SK-N-SH (cell line): Measurements from ENCODE around the gene VWF. TPM values are rescaled to one million over a fixed set of nuclear protein-coding genes. Genes with fewer than 3 reads are reported as not detected.

Experiments
- CTCF ChIA-PET: fragments of 300-600, 350-600 bp; formaldehyde crosslinking; extraction: SDS; loops from one replicate; lab custom pipeline; 2021; lab: Yijun Ruan, JAX
- POLR2A ChIA-PET: fragments of 350-600 bp; sonication (Branson Sonifier 250); formaldehyde crosslinking; extraction: SDS; loops from one replicate; lab custom pipeline; 2020; ENCODE audit warnings: antibody characterized with exemption, inconsistent platforms; lab: Yijun Ruan, JAX
- DNase-seq: peaks from one replicate; pipeline ENCODE4 v3.0.0; 2012
- H2AFZ ChIP-seq: fragments of 200-600 bp; sonication (generic); 2 replicates; pipeline ENCODE4 v1.8.1; 2016; ENCODE audit warnings: antibody characterized with exemption, mild to moderate bottlenecking, low read depth
- H3F3A ChIP-seq: fragments of 200-600 bp; sonication (generic); replicated peaks from 2 replicates; pipeline ENCODE3; 2016; ENCODE audit warnings: antibody characterized with exemption, mild to moderate bottlenecking; ENCODE audit not compliant: insufficient read depth
- H3K27ac ChIP-seq, 2 experiments: fragments of 200-500 bp in 1 of 2; fragments of 200-600 bp in 1 of 2; sonication (Bioruptor generic) in 1 of 2; sonication (generic), shearing (Covaris generic) in 1 of 2; 2 replicates each; pipeline versions ENCODE4 v1.5.1 to v1.6.1; 2014 to 2016; ENCODE audit warnings: low read depth in 2 of 2, inconsistent platforms in 1 of 2, low read length in 1 of 2, mild to moderate bottlenecking in 1 of 2, mixed read lengths in 1 of 2
- H3K27me3 ChIP-seq: fragments of 200-600 bp; sonication (generic), shearing (Covaris generic); 2 replicates; pipeline ENCODE4 v1.6.1; 2016; ENCODE audit warnings: mixed run types; ENCODE audit not compliant: insufficient read depth
- H3K36me3 ChIP-seq, 2 experiments: fragments of 200-500 bp in 1 of 2; fragments of 200-600 bp in 1 of 2; sonication (Bioruptor generic) in 1 of 2; sonication (generic) in 1 of 2; replicated peaks in 1 of 2; 2 replicates each; pipeline versions ENCODE3 to v1.5.1; 2014 to 2016; ENCODE audit warnings: low read length in 1 of 2, mild to moderate bottlenecking in 1 of 2; ENCODE audit not compliant: insufficient read depth in 2 of 2, control insufficient read depth in 1 of 2
- H3K4me1 ChIP-seq, 2 experiments: fragments of 200-500 bp in 1 of 2; fragments of 200-600 bp in 1 of 2; sonication (Bioruptor generic) in 1 of 2; sonication (generic), shearing (Covaris generic) in 1 of 2; 2 replicates each; pipeline versions ENCODE4 v1.5.1 to v1.6.1; 2014 to 2016; ENCODE audit warnings: low read depth in 1 of 2, low read length in 1 of 2, mixed run types in 1 of 2; ENCODE audit not compliant: insufficient read depth in 2 of 2, control insufficient read depth in 1 of 2
- H3K4me2 ChIP-seq: fragments of 200-600 bp; sonication (generic), shearing (Covaris generic); 2 replicates; pipeline ENCODE4 v1.6.1; 2017; ENCODE audit warnings: mixed run types
- H3K4me3 ChIP-seq, 2 experiments: fragments of 200-500 bp in 1 of 2; fragments of 200-600 bp in 1 of 2; sonication (Bioruptor generic) in 1 of 2; sonication (generic), shearing (Covaris generic) in 1 of 2; 2 replicates each; pipeline versions ENCODE4 v1.5.1 to v1.8.1; 2014 to 2016; ENCODE audit warnings: low read depth in 2 of 2, inconsistent platforms in 1 of 2, low read length in 1 of 2, mild to moderate bottlenecking in 1 of 2, mixed read lengths in 1 of 2, moderate library complexity in 1 of 2
- H3K79me2 ChIP-seq: fragments of 200-600 bp; sonication (generic); 2 replicates; pipeline ENCODE4 v1.8.1; 2017; ENCODE audit warnings: mild to moderate bottlenecking; ENCODE audit not compliant: insufficient read depth
- H3K9ac ChIP-seq: fragments of 200-600 bp; sonication (generic); 2 replicates; pipeline ENCODE4 v1.6.1; 2017; ENCODE audit warnings: mixed run types
- H3K9me2 ChIP-seq: fragments of 200-600 bp; sonication (generic); 2 replicates; pipeline ENCODE4 v1.6.1; 2017; ENCODE audit warnings: mixed run types
- H3K9me3 ChIP-seq: fragments of 200-600 bp; sonication (generic); 2 replicates; pipeline ENCODE4 v1.6.1; 2017; ENCODE audit warnings: mixed run types, mild to moderate bottlenecking, moderate library complexity
- H4K20me1 ChIP-seq: fragments of 200-600 bp; sonication (generic); 2 replicates; pipeline ENCODE4 v1.6.1; 2017; ENCODE audit warnings: mild to moderate bottlenecking, mixed run types; ENCODE audit not compliant: insufficient read depth
- CHD2 ChIP-seq: fragments of 150-350 bp; IDR thresholded peaks from 2 replicates; pipeline ENCODE4 v1.6.1; 2018; ENCODE audit warnings: low read length; ENCODE audit not compliant: partially characterized antibody
- CTCF ChIP-seq: fragments of 200-600 bp; sonication (generic); IDR thresholded peaks from 2 replicates; pipeline ENCODE4 v1.6.1; 2017; ENCODE audit warnings: antibody characterized with exemption, mild to moderate bottlenecking, moderate library complexity
- EZH2phosphoT487 ChIP-seq: fragments of 200-600 bp; sonication (generic); IDR thresholded peaks from 2 replicates; pipeline ENCODE4 v1.6.1; 2017; ENCODE audit warnings: low read depth, mixed run types, mild to moderate bottlenecking, antibody characterized with exemption, moderate library complexity, borderline replicate concordance
- GATA2 ChIP-seq: sonication (generic); formaldehyde crosslinking; IDR thresholded peaks from 2 replicates; pipeline ENCODE4 v1.5.0; 2020; ENCODE audit warnings: mild to moderate bottlenecking, missing genetic modification reagents
- IRF3 ChIP-seq: fragments of 150-350 bp; IDR thresholded peaks from 2 replicates; pipeline ENCODE4 v1.6.1; 2016; ENCODE audit warnings: mild to moderate bottlenecking, low read depth, low read length
- MXI1 ChIP-seq: IDR thresholded peaks from 2 replicates; pipeline ENCODE4 v1.6.1; 2012; ENCODE audit warnings: mild to moderate bottlenecking, low read depth, low read length, improper control_type of control experiment
- NFIC ChIP-seq: IDR thresholded peaks from 2 replicates; pipeline ENCODE4 v1.4.0; 2012; ENCODE audit warnings: borderline replicate concordance
- NRF1 ChIP-seq: IDR thresholded peaks from 2 replicates; pipeline ENCODE4 v1.6.1; 2012; ENCODE audit warnings: low read depth, mild to moderate bottlenecking, low read length
- RAD21 ChIP-seq: IDR thresholded peaks from 2 replicates; pipeline ENCODE4 v1.6.1; 2012; ENCODE audit warnings: mild to moderate bottlenecking, low read length
- RCOR1 ChIP-seq: fragments of 150-350 bp; IDR thresholded peaks from 2 replicates; pipeline ENCODE4 v1.6.1; 2017; ENCODE audit warnings: antibody characterized with exemption, low read length
- SMC3 ChIP-seq: IDR thresholded peaks from 2 replicates; pipeline ENCODE4 v1.6.1; 2012; ENCODE audit warnings: low read depth, low read length, improper control_type of control experiment
- TAF1 ChIP-seq: IDR thresholded peaks from 2 replicates; pipeline ENCODE4 v1.6.1; 2012; ENCODE audit warnings: low read depth, mild to moderate bottlenecking, low read length, moderate library complexity, borderline replicate concordance
- TCF12 ChIP-seq: IDR thresholded peaks from 2 replicates; pipeline ENCODE4 v1.4.0; 2012
- USF1 ChIP-seq: IDR thresholded peaks from 2 replicates; pipeline ENCODE4 v1.4.0; 2012; ENCODE audit warnings: low read depth, borderline replicate concordance
- YY1 ChIP-seq: IDR thresholded peaks from 2 replicates; pipeline ENCODE4 v1.4.0; 2012; ENCODE audit warnings: low read depth, mild to moderate bottlenecking
- WGBS: methylation state at CpG from one replicate; pipeline ENCODE4 v1.1.6; 2017; ENCODE audit warnings: low lambda C conversion rate; 5-methylcytosine and 5-hydroxymethylcytosine counted together
- polyA plus RNA-seq, 3 experiments: library from polyadenylated mRNA; depleted of rRNA; stranded (reverse); fragments of >200 nt; gene quantifications; 2 replicates each; pipeline ENCODE4 v1.2.3, GENCODE V29; 2012
- TF ChIP-seq, protein P1 (sequence below): fragments of 150-350 bp; IDR thresholded peaks from 2 replicates; pipeline ENCODE4 v1.6.1; 2017; ENCODE audit warnings: antibody characterized with exemption, low read length, low read depth, borderline replicate concordance

Gene VWF
- polyA plus RNA-seq, 1 of the 3 experiments (the other 2 are of a cell fraction) = 0.12 TPM

GRCh38 chr12:5976711-5977110 is 147.8 kb downstream of the VWF start:
- no peak overlapping the region for H3K4me2 ChIP-seq
- H3K27me3 ChIP-seq = peaks cover 43% of the 10 kb centered on the region; the same call in 1 of the 2 replicates
- DNase-seq = no peak
- POLR2A ChIA-PET = no interaction called here
- H3K4me1 ChIP-seq = no peaks in the 10 kb centered on the region
- no peak overlapping the region for H3K9ac ChIP-seq
- no peak overlapping the region for H3K27ac ChIP-seq
- H3K4me3 ChIP-seq = no peak overlapping the region
- no peak overlapping the region for H2AFZ ChIP-seq
- TF ChIP-seq GATA2 (CRISPR knock-in tag) (no peak), YY1 (no peak), EZH2phosphoT487 (no peak)
- TF ChIP-seq, protein P1, sequence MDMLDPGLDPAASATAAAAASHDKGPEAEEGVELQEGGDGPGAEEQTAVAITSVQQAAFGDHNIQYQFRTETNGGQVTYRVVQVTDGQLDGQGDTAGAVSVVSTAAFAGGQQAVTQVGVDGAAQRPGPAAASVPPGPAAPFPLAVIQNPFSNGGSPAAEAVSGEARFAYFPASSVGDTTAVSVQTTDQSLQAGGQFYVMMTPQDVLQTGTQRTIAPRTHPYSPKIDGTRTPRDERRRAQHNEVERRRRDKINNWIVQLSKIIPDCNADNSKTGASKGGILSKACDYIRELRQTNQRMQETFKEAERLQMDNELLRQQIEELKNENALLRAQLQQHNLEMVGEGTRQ = no peak
- H3K9me3 ChIP-seq = no peaks in the 10 kb centered on the region
- WGBS = 7% methylated on average over 6 of the region's 6 CpGs
- CTCF ChIA-PET = interaction anchor here (2.0 to 2.3 kb wide), 2 partner anchors 10 to 11 kb away, joined by 6 to 14 read pairs; no protein-coding TSS in a partner anchor
- H3F3A ChIP-seq = no peaks in the 10 kb centered on the region
- H3K9me2 ChIP-seq = no peaks in the 10 kb centered on the region
- no peaks in the 10 kb centered on the region for H3K36me3 ChIP-seq
- no peaks in the 10 kb centered on the region for H4K20me1 ChIP-seq
- H3K79me2 ChIP-seq = no peaks in the 10 kb centered on the region

- 27% methylated on average over 8 of the region's 9 CpGs for WGBS
- no peaks in the 10 kb centered on the region for H3K4me1 ChIP-seq
- H3K4me3 ChIP-seq = no peak overlapping the region
- TF ChIP-seq RCOR1 = no peak
- no peak for TF ChIP-seq TAF1
- no peak for TF ChIP-seq CHD2
- TF ChIP-seq GATA2 (CRISPR knock-in tag) = no peak
- TF ChIP-seq, all 33 proteins: peak for 0
- Histone ChIP-seq H3K79me2 (no peaks in the 10 kb centered on the region), H3K27me3 (peaks cover 48% of the 10 kb centered on the region; the same call in 1 of the 2 replicates), H3K9me3 (no peaks in the 10 kb centered on the region), H4K20me1 (no peaks in the 10 kb centered on the region), H3K36me3 (no peaks in the 10 kb centered on the region), H3F3A (no peaks in the 10 kb centered on the region), H3K9me2 (no peaks in the 10 kb centered on the region), H2AFZ (no peak overlapping the region), H3K27ac (no peak overlapping the region), H3K4me2 (no peak overlapping the region), H3K9ac (no peak overlapping the region)
- no peak for DNase-seq
- ChIA-PET CTCF (interaction anchor here (2.0 to 2.3 kb wide), 2 partner anchors 10 to 12 kb away, joined by 6 to 14 read pairs; no protein-coding TSS in a partner anchor), POLR2A (no interaction called here)
These were observed 148.3 kb downstream of the VWF start for GRCh38 chr12:5976196-5976595.

DNA sequence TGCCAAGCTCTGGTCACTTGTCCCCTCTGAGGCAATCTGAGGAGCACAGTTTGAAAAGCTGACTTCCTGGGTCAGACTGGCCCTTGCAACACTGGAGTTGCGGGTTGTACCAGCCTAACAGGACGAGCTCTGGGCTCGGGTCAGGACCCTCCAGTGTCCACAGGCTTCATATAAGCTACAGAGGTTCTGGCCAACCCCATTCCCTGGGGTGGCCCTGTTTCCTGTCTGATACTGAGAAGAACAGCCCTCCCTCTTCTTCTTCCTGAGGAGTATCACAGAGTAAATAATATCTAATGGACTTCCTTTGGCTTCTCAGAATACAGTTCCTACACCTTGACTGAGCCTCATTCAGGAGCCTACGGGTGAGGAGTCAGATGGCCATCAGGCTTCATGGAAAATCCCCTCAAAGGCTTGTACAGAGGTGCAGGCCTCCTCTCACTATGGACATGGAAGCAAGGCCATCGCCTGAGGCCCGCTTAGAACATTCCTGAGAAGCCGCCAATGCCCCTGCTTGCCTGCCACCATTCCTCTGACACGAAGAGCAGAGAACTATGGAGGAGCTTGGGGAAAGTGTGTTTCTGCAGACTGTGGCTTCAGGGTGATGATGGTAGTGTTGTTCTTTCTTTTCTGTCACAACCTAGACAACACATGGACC is 150.9 kb downstream of the VWF start:
- Histone ChIP-seq H3K9me3 (no peaks in the 10 kb centered on the region), H3K4me3 (no peak overlapping the region), H3K27me3 (peaks cover 57% of the 10 kb centered on the region; the same call in 1 of the 2 replicates), H3K79me2 (no peaks in the 10 kb centered on the region), H3K27ac (no peak overlapping the region), H3K4me2 (no peak overlapping the region), H3K9ac (no peak overlapping the region), H3K4me1 (no peaks in the 10 kb centered on the region), H3F3A (no peaks in the 10 kb centered on the region), H3K36me3 (no peaks in the 10 kb centered on the region), H3K9me2 (no peaks in the 10 kb centered on the region), H4K20me1 (no peaks in the 10 kb centered on the region), H2AFZ (no peak overlapping the region)
- 42% methylated on average over 6 of the region's 8 CpGs for WGBS
- POLR2A ChIA-PET = no interaction called here
- CTCF ChIA-PET = interaction anchor here (0.6 to 3.9 kb wide), 6 partner anchors 10 to 222 kb away, joined by 3 to 34 read pairs (median 5); no protein-coding TSS in a partner anchor
- DNase-seq = no peak
- no peak for TF ChIP-seq NRF1
- no peak for TF ChIP-seq TCF12
- TF ChIP-seq RAD21 = no peak
- TF ChIP-seq NFIC = no peak
- no peak for TF ChIP-seq CHD2
- no peak for TF ChIP-seq IRF3
- no peak for TF ChIP-seq TAF1
- no peak for TF ChIP-seq CTCF
- no peak for TF ChIP-seq USF1
- no peak for TF ChIP-seq MXI1
- TF ChIP-seq SMC3 = no peak
- TF ChIP-seq RCOR1 = no peak
